HUES64 (cell line): ENCODE data around the gene FOXN4.

ENCODE experiments used
- H3K27ac ChIP-seq: 2 replicates; pipeline ENCODE4 v1.7.0; 2013; ENCODE audit warnings: low read depth, low read length, inconsistent platforms
- H3K27me3 ChIP-seq: 2 replicates; pipeline ENCODE4 v1.6.1; 2013; ENCODE audit warnings: mild to moderate bottlenecking, low read length; ENCODE audit not compliant: insufficient read depth
- H3K36me3 ChIP-seq: 2 replicates; pipeline ENCODE4 v1.6.1; 2013; ENCODE audit warnings: mild to moderate bottlenecking, low read length; ENCODE audit not compliant: insufficient read depth
- H3K4me1 ChIP-seq: 2 replicates; pipeline ENCODE4 v1.6.1; 2013; ENCODE audit warnings: mild to moderate bottlenecking, low read length, moderate library complexity; ENCODE audit not compliant: insufficient read depth
- H3K4me3 ChIP-seq: 2 replicates; pipeline ENCODE4 v1.5.1; 2013; ENCODE audit warnings: mild to moderate bottlenecking, low read length, moderate library complexity
- H3K9ac ChIP-seq: 2 replicates; pipeline ENCODE4 v1.6.1; 2013; ENCODE audit warnings: mild to moderate bottlenecking, low read depth, low read length
- H3K9me3 ChIP-seq: 2 replicates; pipeline ENCODE4 v1.6.1; 2013; ENCODE audit warnings: low read depth, low read length; ENCODE audit not compliant: insufficient read depth
- WGBS: fragments of 150-250, 120-280 bp; methylation state at CpG from one replicate; pipeline ENCODE4 v1.1.7; 2013; ENCODE audit warnings: missing lambda C conversion rate; 5-methylcytosine and 5-hydroxymethylcytosine counted together

FOXN4 gene

GRCh38 chr12:109258201-109258600 lies 50.9 kb downstream of the FOXN4 start:
- no peaks in the 10 kb centered on the region; the same call in 1 of the 2 replicates for H3K4me1 ChIP-seq
- H3K9ac ChIP-seq: no peak overlapping the region

GRCh38 chr12:109256011-109256410 lies 53.1 kb downstream of the FOXN4 start:
- H3K27me3 ChIP-seq: no peaks in the 10 kb centered on the region
- H3K36me3 ChIP-seq: peaks cover 11% of the 10 kb centered on the region
- H3K27ac ChIP-seq: no peak overlapping the region
- no peaks in the 10 kb centered on the region; the same call in 1 of the 2 replicates for H3K4me1 ChIP-seq
- H3K4me3 ChIP-seq: no peak overlapping the region
- 94% methylated on average over 8 of the region's 8 CpGs for WGBS
- no peak overlapping the region for H3K9ac ChIP-seq
- peaks cover 9% of the 10 kb centered on the region; the same call in 1 of the 2 replicates for H3K9me3 ChIP-seq

More at GRCh38 chr12:109258201-109258600, 50.9 kb downstream of the FOXN4 start:
- Histone ChIP-seq H3K27ac (no peak overlapping the region), H3K27me3 (no peaks in the 10 kb centered on the region), H3K4me3 (no peak overlapping the region), H3K36me3 (peaks cover 3% of the 10 kb centered on the region; the same call in 1 of the 2 replicates), H3K9me3 (peaks cover 9% of the 10 kb centered on the region; the same call in 1 of the 2 replicates)
- WGBS: 95% methylated on average over 6 of the region's 6 CpGs

- H3K4me1 ChIP-seq: no peaks in the 10 kb centered on the region
- no peak overlapping the region for H3K9ac ChIP-seq
- no peak overlapping the region for H3K27ac ChIP-seq
- peaks cover 9% of the 10 kb centered on the region; the same call in 1 of the 2 replicates for H3K9me3 ChIP-seq
- H3K4me3 ChIP-seq: no peak overlapping the region
- H3K27me3 ChIP-seq: no peaks in the 10 kb centered on the region
- H3K36me3 ChIP-seq: peaks cover 8% of the 10 kb centered on the region
- 65% methylated on average over 5 of the region's 5 CpGs for WGBS
Observed at GRCh38 chr12:109255377-109255776, 53.7 kb downstream of the FOXN4 start.

- Histone ChIP-seq H3K36me3 (peaks cover 8% of the 10 kb centered on the region), H3K4me1 (no peaks in the 10 kb centered on the region), H3K27me3 (no peaks in the 10 kb centered on the region), H3K9me3 (peaks cover 9% of the 10 kb centered on the region; the same call in 1 of the 2 replicates), H3K4me3 (no peak overlapping the region), H3K27ac (no peak overlapping the region), H3K9ac (no peak overlapping the region)
- 93% methylated on average over 7 of the region's 7 CpGs for WGBS
Observed at GRCh38 chr12:109253913-109254544, 55.1 kb downstream of the FOXN4 start.

- H3K4me1 ChIP-seq: no peaks in the 10 kb centered on the region
- no peak overlapping the region for H3K27ac ChIP-seq
- no peak overlapping the region for H3K4me3 ChIP-seq
- H3K9me3 ChIP-seq: peaks cover 9% of the 10 kb centered on the region; the same call in 1 of the 2 replicates
- H3K36me3 ChIP-seq: peaks cover 8% of the 10 kb centered on the region
- H3K27me3 ChIP-seq: no peaks in the 10 kb centered on the region
- H3K9ac ChIP-seq: no peak overlapping the region
- WGBS: 95% methylated on average over 4 of the region's 4 CpGs
Observed at GRCh38 chr12:109252799-109253198, 56.3 kb downstream of the FOXN4 start.

GRCh38 chr12:109250523-109250922 lies 58.6 kb downstream of the FOXN4 start:
- Histone ChIP-seq H3K9ac (no peak overlapping the region), H3K9me3 (peaks cover 9% of the 10 kb centered on the region; the same call in 1 of the 2 replicates), H3K27me3 (no peaks in the 10 kb centered on the region), H3K36me3 (peaks cover 12% of the 10 kb centered on the region), H3K4me3 (no peak overlapping the region), H3K4me1 (no peaks in the 10 kb centered on the region), H3K27ac (no peak overlapping the region)
- WGBS: 100% methylated on average over 1 of the region's 1 CpG

GRCh38 chr12:109247831-109248654 lies 61.0 kb downstream of the FOXN4 start:
- Histone ChIP-seq H3K9me3 (no peaks in the 10 kb centered on the region), H3K4me3 (no peak overlapping the region), H3K9ac (no peak overlapping the region), H3K4me1 (no peaks in the 10 kb centered on the region), H3K27ac (no peak overlapping the region), H3K27me3 (no peaks in the 10 kb centered on the region), H3K36me3 (peaks cover 11% of the 10 kb centered on the region)
- WGBS: 93% methylated on average over 9 of the region's 9 CpGs

GRCh38 chr12:109246221-109246620 lies 62.9 kb downstream of the FOXN4 start:
- Histone ChIP-seq H3K36me3 (peaks cover 20% of the 10 kb centered on the region), H3K4me3 (no peak overlapping the region), H3K4me1 (no peaks in the 10 kb centered on the region), H3K9me3 (no peaks in the 10 kb centered on the region), H3K27me3 (no peaks in the 10 kb centered on the region), H3K9ac (no peak overlapping the region), H3K27ac (no peak overlapping the region)
- WGBS: 96% methylated on average over 15 of the region's 15 CpGs

- Histone ChIP-seq H3K36me3 (peaks cover 30% of the 10 kb centered on the region), H3K9me3 (no peaks in the 10 kb centered on the region)
- WGBS: 97% methylated on average over 5 of the region's 5 CpGs
Observed at GRCh38 chr12:109244073-109244472, 65.0 kb downstream of the FOXN4 start.

GRCh38 chr12:109241936-109242335 lies 67.1 kb downstream of the FOXN4 start:
- 93% methylated on average over 5 of the region's 5 CpGs for WGBS
- H3K4me3 ChIP-seq: no peak overlapping the region
- H3K27me3 ChIP-seq: no peaks in the 10 kb centered on the region
- no peaks in the 10 kb centered on the region for H3K4me1 ChIP-seq
- H3K9ac ChIP-seq: no peak overlapping the region
- no peaks in the 10 kb centered on the region for H3K9me3 ChIP-seq
- H3K27ac ChIP-seq: no peak overlapping the region
- peaks cover 35% of the 10 kb centered on the region for H3K36me3 ChIP-seq

More at GRCh38 chr12:109244073-109244472, 65.0 kb downstream of the FOXN4 start:
- no peak overlapping the region for H3K27ac ChIP-seq
- no peak overlapping the region for H3K4me3 ChIP-seq
- H3K9ac ChIP-seq: no peak overlapping the region
- no peaks in the 10 kb centered on the region for H3K4me1 ChIP-seq
- no peaks in the 10 kb centered on the region for H3K27me3 ChIP-seq

GRCh38 chr12:109240365-109240764 lies 68.7 kb downstream of the FOXN4 start:
- Histone ChIP-seq H3K9ac (no peak overlapping the region), H3K36me3 (peaks cover 31% of the 10 kb centered on the region), H3K4me3 (no peak overlapping the region), H3K27ac (no peak overlapping the region), H3K9me3 (no peaks in the 10 kb centered on the region), H3K27me3 (no peaks in the 10 kb centered on the region), H3K4me1 (no peaks in the 10 kb centered on the region)
- WGBS: 100% methylated on average over 1 of the region's 2 CpGs
